IMR-90 (cell line): ENCODE results near the gene CMIP. TPM values are rescaled to one million over a fixed set of nuclear protein-coding genes. Genes with fewer than 3 reads are reported as not detected.

Experiments used
- ATAC-seq: fragments of 200-7000 bp; cut with Tn5 transposase; 2 replicates; pipeline ENCODE4 v1.9.1; 2020; ENCODE audit warnings: low read depth, mild to moderate bottlenecking, moderate library complexity
- BruUV-seq: library from RNA; stranded (reverse); fragments of 400-500 nt; replicated peaks from 2 replicates; lab custom pipeline; 2021; lab: Mats Ljungman, UMichigan
- CTCF ChIA-PET: fragments of 300-600 bp; formaldehyde crosslinking; extraction: SDS; loops from one replicate; lab custom pipeline; 2021; ENCODE audit warnings: antibody characterized with exemption; lab: Yijun Ruan, JAX
- POLR2A ChIA-PET: fragments of 300-600 bp; sonication (Branson Sonifier 250); formaldehyde crosslinking; loops from one replicate; lab custom pipeline; 2022; ENCODE audit warnings: antibody characterized with exemption; ENCODE audit not compliant: unreplicated experiment; lab: Charles Lee
- DNase-seq: peaks from one replicate; pipeline ENCODE4 v3.0.0; 2013
- H2AFZ ChIP-seq: replicated peaks from 2 replicates; pipeline ENCODE3; 2013; ENCODE audit warnings: low read length, mild to moderate bottlenecking; ENCODE audit not compliant: poor library complexity
- H2AK5ac ChIP-seq: 2 replicates; pipeline ENCODE4 v1.6.1; 2013; ENCODE audit warnings: low read depth, low read length, inconsistent platforms
- H2AK9ac ChIP-seq: replicated peaks from 2 replicates; pipeline ENCODE3; 2013; ENCODE audit warnings: mild to moderate bottlenecking, low read depth, low read length, moderate library complexity; ENCODE audit not compliant: poor library complexity
- H2BK120ac ChIP-seq: 2 replicates; pipeline ENCODE4 v1.6.1; 2013; ENCODE audit warnings: low read depth, low read length, inconsistent platforms
- H2BK15ac ChIP-seq: 3 replicates; pipeline ENCODE4 v1.6.1; 2013; ENCODE audit warnings: low read depth, low read length, inconsistent platforms
- H2BK20ac ChIP-seq: 2 replicates; pipeline ENCODE4 v1.6.1; 2013; ENCODE audit warnings: low read depth, mild to moderate bottlenecking, inconsistent platforms, low read length, moderate library complexity
- H2BK5ac ChIP-seq: 2 replicates; pipeline ENCODE4 v1.6.1; 2013; ENCODE audit warnings: mild to moderate bottlenecking, low read depth, low read length, inconsistent platforms; ENCODE audit not compliant: poor library complexity, severe bottlenecking
- H3K14ac ChIP-seq: replicated peaks from 2 replicates; pipeline ENCODE4 v1.6.1; 2013; ENCODE audit warnings: low read depth, low read length, inconsistent platforms
- H3K18ac ChIP-seq: 2 replicates; pipeline ENCODE4 v1.6.1; 2013; ENCODE audit warnings: low read depth, low read length, control low read depth
- H3K23ac ChIP-seq: 2 replicates; pipeline ENCODE4 v1.6.1; 2013; ENCODE audit warnings: low read depth, low read length, inconsistent platforms
- H3K27ac ChIP-seq: 2 replicates; pipeline ENCODE4 v1.5.1; 2013; ENCODE audit warnings: mild to moderate bottlenecking, control low read depth, low read length; ENCODE audit not compliant: insufficient read depth
- H3K27me3 ChIP-seq: 2 replicates; pipeline ENCODE4 v1.6.1; 2013; ENCODE audit warnings: low read length; ENCODE audit not compliant: control insufficient read depth, insufficient read depth
- H3K36me3 ChIP-seq: 2 replicates; pipeline ENCODE4 v1.6.1; 2013; ENCODE audit warnings: low read length, mixed read lengths; ENCODE audit not compliant: control insufficient read depth, insufficient read depth
- H3K4ac ChIP-seq: 2 replicates; pipeline ENCODE4 v1.6.1; 2013; ENCODE audit warnings: low read depth, low read length, inconsistent platforms
- H3K4me1 ChIP-seq: 2 replicates; pipeline ENCODE4 v1.6.1; 2013; ENCODE audit warnings: low read length, mixed read lengths; ENCODE audit not compliant: control insufficient read depth, insufficient read depth
- H3K4me2 ChIP-seq: 2 replicates; pipeline ENCODE4 v1.6.1; 2013; ENCODE audit warnings: low read depth, mild to moderate bottlenecking, control low read depth, low read length, moderate library complexity
- H3K4me3 ChIP-seq: 2 replicates; pipeline ENCODE4 v1.5.1; 2013; ENCODE audit warnings: low read depth, mild to moderate bottlenecking, control low read depth, low read length, moderate library complexity; ENCODE audit not compliant: insufficient read depth
- H3K56ac ChIP-seq: 2 replicates; pipeline ENCODE4 v1.6.1; 2013; ENCODE audit warnings: low read length, inconsistent platforms; ENCODE audit not compliant: insufficient read depth; ENCODE audit errors: extremely low read depth
- H3K79me1 ChIP-seq, 2 experiments: 2 replicates each; pipeline ENCODE4 v1.6.1; 2013; ENCODE audit warnings: low read length in 2 of 2, inconsistent platforms in 1 of 2, low read depth in 1 of 2
- H3K9ac ChIP-seq: 2 replicates; pipeline ENCODE4 v1.6.1; 2013; ENCODE audit warnings: low read depth, low read length, control low read depth
- H3K9me1 ChIP-seq: 2 replicates; pipeline ENCODE4 v1.6.1; 2013; ENCODE audit warnings: low read length, inconsistent platforms; ENCODE audit not compliant: insufficient read depth
- H3K9me3 ChIP-seq: 2 replicates; pipeline ENCODE4 v1.6.1; 2013; ENCODE audit warnings: low read length; ENCODE audit not compliant: control insufficient read depth, insufficient read depth
- H4K20me1 ChIP-seq: 2 replicates; pipeline ENCODE4 v1.6.1; 2013; ENCODE audit warnings: low read length, inconsistent platforms; ENCODE audit not compliant: insufficient read depth
- H4K5ac ChIP-seq: 2 replicates; pipeline ENCODE4 v1.6.1; 2013; ENCODE audit warnings: mild to moderate bottlenecking, low read depth, low read length, control low read depth
- H4K8ac ChIP-seq, 2 experiments: 2 replicates each; pipeline ENCODE4 v1.6.1; 2013; ENCODE audit warnings: low read depth in 2 of 2, low read length in 2 of 2, control low read depth in 1 of 2, inconsistent platforms in 1 of 2
- H4K91ac ChIP-seq: 2 replicates; pipeline ENCODE4 v1.6.1; 2013; ENCODE audit warnings: low read depth, low read length, inconsistent platforms; ENCODE audit not compliant: insufficient read depth
- BHLHE40 ChIP-seq: fragments of 150-350 bp; IDR thresholded peaks from 2 replicates; pipeline ENCODE4 v1.6.1; 2016; ENCODE audit warnings: mild to moderate bottlenecking, low read depth, low read length
- CEBPB ChIP-seq: IDR thresholded peaks from 2 replicates; pipeline ENCODE4 v1.6.1; 2012; ENCODE audit warnings: low read depth, low read length, improper control_type of control experiment
- CHD1 ChIP-seq: IDR thresholded peaks from 2 replicates; pipeline ENCODE4 v1.6.1; 2012; ENCODE audit warnings: low read depth, low read length, improper control_type of control experiment
- CTCF ChIP-seq: conservative IDR thresholded peaks from 2 replicates; pipeline ENCODE4 v1.5.1; 2012; ENCODE audit warnings: mild to moderate bottlenecking, low read depth, low read length, improper control_type of control experiment
- ELK1 ChIP-seq: fragments of 150-350 bp; IDR thresholded peaks from 2 replicates; pipeline ENCODE4 v1.6.1; 2016; ENCODE audit warnings: low read depth, mild to moderate bottlenecking, low read length, moderate library complexity, borderline replicate concordance
- FOS ChIP-seq: fragments of 150-350 bp; IDR thresholded peaks from 2 replicates; pipeline ENCODE4 v1.6.1; 2016; ENCODE audit warnings: low read depth, low read length
- MAFK ChIP-seq: IDR thresholded peaks from 2 replicates; pipeline ENCODE4 v1.6.1; 2012; ENCODE audit warnings: low read depth, low read length, improper control_type of control experiment
- MAZ ChIP-seq: IDR thresholded peaks from 2 replicates; pipeline ENCODE4 v1.6.1; 2012; ENCODE audit warnings: low read depth, mild to moderate bottlenecking, low read length, improper control_type of control experiment, moderate library complexity, borderline replicate concordance
- MXI1 ChIP-seq: IDR thresholded peaks from 2 replicates; pipeline ENCODE4 v1.6.1; 2012; ENCODE audit warnings: low read depth, mild to moderate bottlenecking, low read length, moderate library complexity, borderline replicate concordance
- NFE2L2 ChIP-seq: fragments of 150-350 bp; IDR thresholded peaks from 2 replicates; pipeline ENCODE4 v1.6.1; 2016; ENCODE audit warnings: low read depth, mild to moderate bottlenecking, low read length
- POLR2A ChIP-seq: IDR thresholded peaks from 2 replicates; pipeline ENCODE4 v1.6.1; 2012; ENCODE audit warnings: mild to moderate bottlenecking, low read depth, low read length
- RAD21 ChIP-seq: IDR thresholded peaks from 2 replicates; pipeline ENCODE4 v1.6.1; 2012; ENCODE audit warnings: low read length, improper control_type of control experiment
- RCOR1 ChIP-seq: IDR thresholded peaks from 2 replicates; pipeline ENCODE4 v1.6.1; 2012; ENCODE audit warnings: mild to moderate bottlenecking, low read length, improper control_type of control experiment; ENCODE audit not compliant: insufficient replicate concordance
- RFX5 ChIP-seq: IDR thresholded peaks from 2 replicates; pipeline ENCODE4 v1.8.0; 2012; ENCODE audit warnings: low read depth, mild to moderate bottlenecking, low read length, moderate library complexity
- SMC3 ChIP-seq: fragments of 150-350 bp; IDR thresholded peaks from 2 replicates; pipeline ENCODE4 v1.6.1; 2016; ENCODE audit warnings: low read depth, mild to moderate bottlenecking, antibody characterized with exemption, low read length, moderate library complexity
- USF2 ChIP-seq: fragments of 150-350 bp; IDR thresholded peaks from 2 replicates; pipeline ENCODE4 v1.6.1; 2017; ENCODE audit warnings: mild to moderate bottlenecking, antibody characterized with exemption, low read length, low read depth
- WGBS, 2 experiments: methylation state at CpG; one replicate each; pipeline versions ENCODE4 v1.1.5 to v1.1.7; 2013; ENCODE audit warnings: missing lambda C conversion rate in 2 of 2; ENCODE audit not compliant: insufficient read length in 1 of 2; ENCODE audit errors: extremely low coverage in 2 of 2; 5-methylcytosine and 5-hydroxymethylcytosine counted together
- dilution Hi-C: fragments of 300-500 bp; cut with HindIII; formaldehyde crosslinking; loops from one replicate; pipeline ENCODE4 v1.14.3; 2018; ENCODE audit warnings: low sequenced_read_pairs; ENCODE audit not compliant: unreplicated experiment
- in situ Hi-C: fragments of 300-500 bp; cut with MboI; formaldehyde crosslinking; loops from 3 replicates; pipeline ENCODE4 v1.14.3; 2019; ENCODE audit warnings: low sequenced_read_pairs, inconsistent platforms, mixed read lengths
- intact Hi-C: fragments of 100-400 bp; cut with micrococcal nuclease; formaldehyde crosslinking; loops from 2 replicates; pipeline ENCODE4 v1.10.0; 2022
- polyA plus RNA-seq, 3 experiments: library from polyadenylated mRNA; depleted of rRNA; stranded (reverse); fragments of >200 nt; gene quantifications; 2 replicates each; pipeline ENCODE4 v1.2.3, GENCODE V29; 2012; ENCODE audit warnings: low replicate concordance in 1 of 3
- total RNA-seq: library from RNA; depleted of rRNA; stranded (reverse); fragments of >200 nt; gene quantifications from 2 replicates; pipeline ENCODE4 v1.2.3, GENCODE V29; 2012

CMIP gene
- total and polyA plus RNA-seq, 2 of the 4 experiments (the other 2 are of a cell fraction), result 3.2 to 11.6 TPM

- WGBS, 2 experiments, result 93% methylated on average over 6 of the region's 8 CpGs; no CpG with 5 or more reads in 1 of the 2 experiments
- H3K23ac ChIP-seq, result no peak overlapping the region
- ChIA-PET CTCF (no interaction called here), POLR2A (no interaction called here)
- H3K4me2 ChIP-seq, result no peak overlapping the region
- H4K8ac ChIP-seq, result no peak overlapping the region
- H3K9ac ChIP-seq, result no peak overlapping the region
- TF ChIP-seq RAD21 (no peak), CHD1 (no peak), ELK1 (no peak), MXI1 (no peak), MAZ (no peak), CEBPB (no peak), USF2 (no peak), RCOR1 (no peak), BHLHE40 (no peak), MAFK (no peak), FOS (no peak), RFX5 (no peak), CTCF (no peak), SMC3 (no peak), POLR2A (no peak), NFE2L2 (no peak)
- DNase-seq, result no peak
- H2BK15ac ChIP-seq, result no peak overlapping the region
- peaks cover 54% of the 10 kb centered on the region for H4K20me1 ChIP-seq
- H3K27me3 ChIP-seq, result no peaks in the 10 kb centered on the region
- BruUV-seq, result no TSS peak
- no peak overlapping the region for H3K4ac ChIP-seq
- no peak overlapping the region for H3K18ac ChIP-seq
- no peak overlapping the region for H2BK120ac ChIP-seq
- no peak overlapping the region for H3K27ac ChIP-seq
- H2AK5ac ChIP-seq, result peak overlapping the region; percentile 16; the same call in 1 of the 2 replicates
- no peak overlapping the region for H2BK5ac ChIP-seq
- in situ Hi-C loops (loop anchor here (5.0 kb wide), 1 partner anchor 101 kb away; no protein-coding TSS in a partner anchor), dilution Hi-C loops (no loop called here), intact Hi-C loops (no loop called here)
- no peaks in the 10 kb centered on the region for H3K9me3 ChIP-seq
- H2AK9ac ChIP-seq, result no peak overlapping the region
- H3K14ac ChIP-seq, result no peak overlapping the region
- no peak for ATAC-seq
- no peak overlapping the region for H4K5ac ChIP-seq
- peaks cover 17% of the 10 kb centered on the region; the same call in 1 of the 2 replicates for H3K9me1 ChIP-seq
- H4K91ac ChIP-seq, result no peak overlapping the region
- H3K4me1 ChIP-seq, result peaks cover 10% of the 10 kb centered on the region
- no peak overlapping the region for H2AFZ ChIP-seq
- no peak overlapping the region for H3K56ac ChIP-seq
- H3K4me3 ChIP-seq, result no peak overlapping the region
- peaks cover 10 to 30% of the 10 kb centered on the region in 2 experiments for H3K79me1 ChIP-seq
- H3K36me3 ChIP-seq, result peaks cover 14% of the 10 kb centered on the region
- no peak overlapping the region for H2BK20ac ChIP-seq
These were observed 176.9 kb downstream of the CMIP start for GRCh38 chr16:81621496-81621895.
